ENCODE data around the gene STAT6. TPM values are rescaled to one million over a fixed set of nuclear protein-coding genes. Genes with fewer than 3 reads are reported as not detected.
A peak's percentile ranks its signal among the peaks of the same experiment; 100 is the strongest.

Gene STAT6
- total and polyA plus RNA-seq, 2 donors (not counting 3 experiments of a cell fraction or from before 2014, with no cell fraction given) = 136 to 147 TPM

DNA sequence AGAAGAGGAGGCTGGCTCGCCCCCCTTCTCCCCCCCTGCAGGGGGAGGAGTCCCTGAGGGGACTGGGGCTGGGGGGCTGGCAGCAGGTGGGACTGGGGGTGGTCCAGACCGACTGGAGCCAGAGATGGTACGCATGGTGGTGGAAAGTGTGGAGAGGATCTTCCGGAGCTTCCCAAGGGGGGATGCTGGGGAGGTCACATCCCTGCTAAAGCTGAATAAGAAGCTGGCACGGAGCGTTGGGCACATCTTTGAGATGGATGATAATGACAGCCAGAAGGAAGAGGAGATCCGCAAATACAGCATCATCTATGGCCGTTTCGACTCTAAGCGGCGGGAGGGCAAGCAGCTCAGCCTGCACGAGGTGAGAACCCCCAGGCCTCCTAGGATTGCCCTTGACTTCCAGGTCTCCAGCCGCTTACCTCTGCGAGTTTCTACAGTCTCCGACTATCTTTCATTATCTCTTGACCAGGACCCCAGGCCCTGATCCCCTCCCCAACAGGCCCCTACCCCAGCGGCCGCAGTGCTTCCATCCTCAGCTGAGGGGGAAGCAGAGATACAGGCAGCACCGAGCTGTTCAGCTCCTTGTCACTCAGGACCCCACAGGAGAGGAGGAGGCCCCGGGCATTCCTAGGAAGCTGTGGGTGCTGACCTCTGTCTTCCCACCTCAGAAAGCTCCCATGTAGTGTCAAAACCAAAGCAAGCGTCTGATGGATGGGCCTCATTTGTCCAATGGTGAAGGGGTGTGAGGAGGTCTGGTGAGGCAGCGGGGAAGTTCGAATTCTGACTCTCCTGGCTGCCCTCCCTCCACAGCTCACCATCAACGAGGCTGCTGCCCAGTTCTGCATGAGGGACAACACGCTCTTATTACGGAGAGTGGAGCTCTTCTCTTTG lies 19.3 kb downstream of the STAT6 start:
- intact Hi-C loops (cut with micrococcal nuclease) (no loop called here), dilution Hi-C loops (cut with MboI; ENCODE audit: extremely low pct_ligation_motif_present, low sequenced_read_pairs) (no loop called here)
- no TSS peak for BruUV-seq (replicated peaks)
- Histone ChIP-seq H3K4me1 (ENCODE audit: control insufficient read depth, extremely low read depth, insufficient read depth, low read length) (peaks cover 15% of the 10 kb centered on the region), H3K4me3 (replicated peaks in 1 of 3; ENCODE audit: insufficient read depth in 1 of 3, low read depth in 1 of 3, low read length in 3 of 3) (no peak overlapping the region), H4K20me1 (replicated peaks; ENCODE audit: control insufficient read depth, extremely low read depth, insufficient read depth, low read length) (no peaks in the 10 kb centered on the region), H3K9ac (replicated peaks; ENCODE audit: extremely low read depth, insufficient read depth, low read length) (no peak overlapping the region), H3K27ac (ENCODE audit: insufficient read depth, low read depth, low read length) (no peak overlapping the region), H3K9me3 (replicated peaks; ENCODE audit: control insufficient read depth, insufficient read depth, low read length) (no peaks in the 10 kb centered on the region), H3K27me3 (ENCODE audit: control insufficient read depth in 2 of 2, insufficient read depth in 2 of 2, low read length in 2 of 2) (no peaks in the 10 kb centered on the region), H2AFZ (ENCODE audit: low read depth, low read length) (no peak overlapping the region), H3K9me1 (replicated peaks; ENCODE audit: control insufficient read depth, extremely low read depth, insufficient read depth, low read length) (no peaks in the 10 kb centered on the region), H3K4me2 (ENCODE audit: insufficient read depth, low read length) (no peak overlapping the region), H3K79me2 (ENCODE audit: control insufficient read depth, insufficient read depth, low read length) (peaks cover 16% of the 10 kb centered on the region), H3K36me3 (ENCODE audit: control insufficient read depth in 2 of 2, extremely low read depth in 1 of 2, insufficient read depth in 2 of 2, low read length in 2 of 2) (peaks cover 4 to 39% of the 10 kb centered on the region in 2 experiments)
- ChIA-PET CTCF (interaction anchor here (0.7 to 14.4 kb wide), 10 partner anchors 12 to 82 kb away, joined by 3 to 158 read pairs (median 4); partner anchors contain the start of genes NEMP1 and STAT6), POLR2A (interaction anchor here (0.6 kb wide), 1 partner anchor 36 kb away, joined by 5 read pairs; the partner anchor contains the start of gene LRP1)
- DNase-seq (ENCODE audit: low read depth, low spot score) (no peak), FAIRE-seq (no peak)
- TF ChIP-seq, protein P1, sequence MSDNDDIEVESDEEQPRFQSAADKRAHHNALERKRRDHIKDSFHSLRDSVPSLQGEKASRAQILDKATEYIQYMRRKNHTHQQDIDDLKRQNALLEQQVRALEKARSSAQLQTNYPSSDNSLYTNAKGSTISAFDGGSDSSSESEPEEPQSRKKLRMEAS (IDR thresholded peaks at IDR 0.05; ENCODE audit: insufficient read depth, insufficient read length) = no peak

DNA sequence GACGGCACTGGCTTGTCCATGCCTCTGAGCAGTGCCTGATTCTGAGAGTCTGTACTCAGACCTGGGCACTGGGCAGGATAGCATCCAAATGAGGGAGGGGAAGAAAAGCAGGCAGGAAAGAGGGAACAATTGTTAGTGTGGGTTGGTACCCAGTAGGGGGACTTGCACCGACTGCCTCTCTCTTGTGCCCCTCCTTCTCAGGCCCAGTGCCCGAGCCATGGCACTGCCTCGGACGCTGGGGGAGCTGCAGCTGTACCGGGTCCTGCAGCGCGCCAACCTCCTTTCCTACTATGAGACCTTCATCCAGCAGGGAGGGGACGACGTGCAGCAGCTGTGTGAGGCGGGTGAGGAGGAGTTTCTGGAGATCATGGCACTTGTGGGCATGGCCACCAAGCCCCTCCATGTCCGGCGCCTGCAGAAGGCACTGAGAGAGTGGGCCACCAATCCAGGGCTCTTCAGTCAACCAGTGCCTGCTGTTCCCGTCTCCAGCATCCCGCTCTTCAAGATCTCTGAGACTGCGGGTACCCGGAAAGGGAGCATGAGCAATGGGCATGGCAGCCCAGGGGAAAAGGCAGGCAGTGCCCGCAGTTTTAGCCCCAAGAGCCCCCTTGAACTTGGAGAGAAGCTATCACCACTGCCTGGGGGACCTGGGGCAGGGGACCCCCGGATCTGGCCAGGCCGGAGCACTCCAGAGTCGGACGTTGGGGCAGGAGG lies 20.1 kb downstream of the STAT6 start:
- H3K9me3 ChIP-seq (replicated peaks; ENCODE audit: control insufficient read depth, insufficient read depth, low read length) = no peaks in the 10 kb centered on the region
- intact Hi-C loops (cut with micrococcal nuclease) = no loop called here
- no TSS peak for BruUV-seq (replicated peaks)
- no peak overlapping the region for H3K9ac ChIP-seq (replicated peaks; ENCODE audit: extremely low read depth, insufficient read depth, low read length)
- ChIA-PET CTCF (interaction anchor here (0.9 to 14.4 kb wide), 7 partner anchors 12 to 34 kb away, joined by 3 to 158 read pairs (median 5); partner anchors contain the start of genes NEMP1 and STAT6), POLR2A (no interaction called here)
- H3K4me2 ChIP-seq (ENCODE audit: insufficient read depth, low read length) = peak overlapping the region; percentile 33
- FAIRE-seq (peak; percentile 71), DNase-seq (ENCODE audit: low read depth, low spot score) (no peak)
- peaks cover 19% of the 10 kb centered on the region for H3K4me1 ChIP-seq (ENCODE audit: control insufficient read depth, extremely low read depth, insufficient read depth, low read length)
- no peaks in the 10 kb centered on the region for H3K9me1 ChIP-seq (replicated peaks; ENCODE audit: control insufficient read depth, extremely low read depth, insufficient read depth, low read length)
- peaks cover 16% of the 10 kb centered on the region for H3K79me2 ChIP-seq (ENCODE audit: control insufficient read depth, insufficient read depth, low read length)
- peaks cover 0 to 31% of the 10 kb centered on the region in 2 experiments for H3K36me3 ChIP-seq (ENCODE audit: control insufficient read depth in 2 of 2, extremely low read depth in 1 of 2, insufficient read depth in 2 of 2, low read length in 2 of 2)
- H2AFZ ChIP-seq (ENCODE audit: low read depth, low read length) = no peak overlapping the region
- dilution Hi-C loops (cut with MboI; ENCODE audit: extremely low pct_ligation_motif_present, low sequenced_read_pairs) = no loop called here
- H3K27me3 ChIP-seq (ENCODE audit: control insufficient read depth in 2 of 2, insufficient read depth in 2 of 2, low read length in 2 of 2) = no peaks in the 10 kb centered on the region
- H3K4me3 ChIP-seq (replicated peaks in 1 of 3; ENCODE audit: insufficient read depth in 1 of 3, low read depth in 1 of 3, low read length in 3 of 3) = peak overlapping the region in 1 of 3 experiments; percentile 86
- TF ChIP-seq JUN (IDR thresholded peaks at IDR 0.05; ENCODE audit: borderline replicate concordance, insufficient read depth, insufficient read length, low read depth) = no peak
- TF ChIP-seq, protein P1 (IDR thresholded peaks at IDR 0.05; ENCODE audit: insufficient read depth, insufficient read length) = no peak
- no peak for TF ChIP-seq POLR2AphosphoS5 (IDR thresholded peaks at IDR 0.05; ENCODE audit: insufficient read depth, low read depth, low read length)
- TF ChIP-seq FOS (IDR thresholded peaks at IDR 0.05; ENCODE audit: borderline replicate concordance, insufficient read depth, low read length) = no peak
- no peak for TF ChIP-seq GATA2 (IDR thresholded peaks at IDR 0.05; ENCODE audit: insufficient read depth, insufficient read length, low read depth, low read length)
- TF ChIP-seq, protein P2, sequence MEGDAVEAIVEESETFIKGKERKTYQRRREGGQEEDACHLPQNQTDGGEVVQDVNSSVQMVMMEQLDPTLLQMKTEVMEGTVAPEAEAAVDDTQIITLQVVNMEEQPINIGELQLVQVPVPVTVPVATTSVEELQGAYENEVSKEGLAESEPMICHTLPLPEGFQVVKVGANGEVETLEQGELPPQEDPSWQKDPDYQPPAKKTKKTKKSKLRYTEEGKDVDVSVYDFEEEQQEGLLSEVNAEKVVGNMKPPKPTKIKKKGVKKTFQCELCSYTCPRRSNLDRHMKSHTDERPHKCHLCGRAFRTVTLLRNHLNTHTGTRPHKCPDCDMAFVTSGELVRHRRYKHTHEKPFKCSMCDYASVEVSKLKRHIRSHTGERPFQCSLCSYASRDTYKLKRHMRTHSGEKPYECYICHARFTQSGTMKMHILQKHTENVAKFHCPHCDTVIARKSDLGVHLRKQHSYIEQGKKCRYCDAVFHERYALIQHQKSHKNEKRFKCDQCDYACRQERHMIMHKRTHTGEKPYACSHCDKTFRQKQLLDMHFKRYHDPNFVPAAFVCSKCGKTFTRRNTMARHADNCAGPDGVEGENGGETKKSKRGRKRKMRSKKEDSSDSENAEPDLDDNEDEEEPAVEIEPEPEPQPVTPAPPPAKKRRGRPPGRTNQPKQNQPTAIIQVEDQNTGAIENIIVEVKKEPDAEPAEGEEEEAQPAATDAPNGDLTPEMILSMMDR (IDR thresholded peaks at IDR 0.05; ENCODE audit: extremely low read depth in 1 of 2, insufficient read depth in 1 of 2, low read depth in 1 of 2, low read length in 2 of 2) = peak in 1 of 2 donors; percentile 22
- no peak overlapping the region for H3K27ac ChIP-seq (ENCODE audit: insufficient read depth, low read depth, low read length)
- H4K20me1 ChIP-seq (replicated peaks; ENCODE audit: control insufficient read depth, extremely low read depth, insufficient read depth, low read length) = no peaks in the 10 kb centered on the region

Data from endothelial cell of umbilical vein (primary cell).